HG03135 (cell line): ENCODE measurements around the gene SERINC5.

ENCODE experiments used
- ATAC-seq: cut with Tn5 transposase; IDR thresholded peaks from one replicate; pipeline ENCODE4 v1.9.1; 2021; ENCODE audit warnings: mild to moderate bottlenecking, moderate library complexity; ENCODE audit not compliant: unreplicated experiment

Gene SERINC5

GRCh38 chr5:80072103-80073073, 183.5 kb downstream of the SERINC5 start:
- no peak for ATAC-seq

- ATAC-seq: no peak
Observed at GRCh38 chr5:80071510-80072021, 184.3 kb downstream of the SERINC5 start.

- ATAC-seq: no peak
Observed at GRCh38 chr5:80070338-80071056, 185.4 kb downstream of the SERINC5 start.

GRCh38 chr5:80069918-80070318, 185.9 kb downstream of the SERINC5 start:
- no peak for ATAC-seq

- no peak for ATAC-seq
Observed at GRCh38 chr5:80069251-80069800, 186.5 kb downstream of the SERINC5 start.

- no peak for ATAC-seq
Observed at GRCh38 chr5:80068775-80069174, 187.1 kb downstream of the SERINC5 start.

GRCh38 chr5:80068246-80068636, 187.6 kb downstream of the SERINC5 start:
- ATAC-seq: no peak

GRCh38 chr5:80067531-80068245, 188.2 kb downstream of the SERINC5 start:
- ATAC-seq: no peak

GRCh38 chr5:80067016-80067415, 188.8 kb downstream of the SERINC5 start:
- no peak for ATAC-seq

- no peak for ATAC-seq
Observed at GRCh38 chr5:80064124-80064523, 191.7 kb downstream of the SERINC5 start.
